Type B pancreatic cell (in vitro differentiated cells): ENCODE results near the gene CSNK1A1L. TPM values are rescaled to one million over a fixed set of nuclear protein-coding genes. Genes with fewer than 3 reads are reported as not detected.

Source experiments
- DNase-seq: peaks from one replicate; pipeline ENCODE4 v3.0.0; 2021; ENCODE audit warnings: mixed read lengths; ENCODE audit not compliant: unreplicated experiment; ENCODE audit errors: extremely low spot score
- H3K27ac Mint-ChIP-seq: 2 replicates; pipeline ENCODE4 v1.8.0; 2021; ENCODE audit warnings: mild to moderate bottlenecking, mixed read lengths
- H3K27me3 Mint-ChIP-seq: 2 replicates; pipeline ENCODE4 v1.8.0; 2021; ENCODE audit warnings: mixed read lengths
- H3K36me3 Mint-ChIP-seq: 2 replicates; pipeline ENCODE4 v1.8.0; 2021; ENCODE audit warnings: mixed read lengths
- H3K4me1 Mint-ChIP-seq: one replicate; pipeline ENCODE4 v1.8.0; 2021; ENCODE audit warnings: mixed read lengths; ENCODE audit not compliant: unreplicated experiment
- H3K4me3 Mint-ChIP-seq: 2 replicates; pipeline ENCODE4 v1.8.0; 2021; ENCODE audit warnings: mild to moderate bottlenecking, mixed read lengths
- H3K9me3 Mint-ChIP-seq: 2 replicates; pipeline ENCODE4 v1.8.0; 2021; ENCODE audit warnings: mixed read lengths
- CTCF ChIP-seq: fragments of 200-600 bp; sonication (generic); conservative IDR thresholded peaks from 2 replicates; pipeline ENCODE4 v1.5.0; 2021; ENCODE audit warnings: antibody characterized with exemption, mild to moderate bottlenecking
- total RNA-seq: library from RNA; stranded (reverse); gene quantifications from 2 replicates; pipeline ENCODE4 v1.2.1, GENCODE V29; 2021; ENCODE audit warnings: low replicate concordance

The CSNK1A1L gene
- total RNA-seq, 1 donor from 2014 or later = not detected

- Mint-ChIP-seq H3K27me3 (no peaks in the 10 kb centered on the region), H3K27ac (no peak overlapping the region), H3K36me3 (no peaks in the 10 kb centered on the region), H3K9me3 (no peaks in the 10 kb centered on the region), H3K4me1 (no peaks in the 10 kb centered on the region), H3K4me3 (no peak overlapping the region)
- no peak for DNase-seq
- no peak for TF ChIP-seq CTCF
Measured at GRCh38 chr13:37085606-37086005, 19.9 kb downstream of the CSNK1A1L start.

- Mint-ChIP-seq H3K27me3 (no peaks in the 10 kb centered on the region), H3K4me1 (no peaks in the 10 kb centered on the region), H3K4me3 (no peak overlapping the region), H3K27ac (no peak overlapping the region), H3K36me3 (no peaks in the 10 kb centered on the region), H3K9me3 (no peaks in the 10 kb centered on the region)
- TF ChIP-seq CTCF = no peak
- no peak for DNase-seq
Measured at GRCh38 chr13:37076818-37077217, 28.6 kb downstream of the CSNK1A1L start.

GRCh38 chr13:37075164-37075563 lies 30.3 kb downstream of the CSNK1A1L start:
- no peaks in the 10 kb centered on the region for H3K36me3 Mint-ChIP-seq
- H3K27me3 Mint-ChIP-seq = no peaks in the 10 kb centered on the region
- H3K9me3 Mint-ChIP-seq = no peaks in the 10 kb centered on the region
- H3K4me3 Mint-ChIP-seq = no peak overlapping the region
- H3K27ac Mint-ChIP-seq = no peak overlapping the region
- DNase-seq = no peak
- no peaks in the 10 kb centered on the region for H3K4me1 Mint-ChIP-seq
- no peak for TF ChIP-seq CTCF

- H3K27ac Mint-ChIP-seq = no peak overlapping the region
- peak; percentile 65 for TF ChIP-seq CTCF
- no peaks in the 10 kb centered on the region for H3K9me3 Mint-ChIP-seq
- H3K4me3 Mint-ChIP-seq = no peak overlapping the region
- no peaks in the 10 kb centered on the region for H3K4me1 Mint-ChIP-seq
- H3K27me3 Mint-ChIP-seq = no peaks in the 10 kb centered on the region
- H3K36me3 Mint-ChIP-seq = no peaks in the 10 kb centered on the region
- DNase-seq = no peak
Measured at GRCh38 chr13:37074703-37075102, 30.8 kb downstream of the CSNK1A1L start.

GRCh38 chr13:37072024-37072423 lies 33.4 kb downstream of the CSNK1A1L start:
- Mint-ChIP-seq H3K9me3 (no peaks in the 10 kb centered on the region), H3K27ac (no peak overlapping the region), H3K36me3 (no peaks in the 10 kb centered on the region), H3K4me3 (no peak overlapping the region), H3K27me3 (no peaks in the 10 kb centered on the region), H3K4me1 (peaks cover 4% of the 10 kb centered on the region)
- no peak for TF ChIP-seq CTCF
- DNase-seq = no peak

GRCh38 chr13:37070956-37071355 lies 34.5 kb downstream of the CSNK1A1L start:
- Mint-ChIP-seq H3K4me3 (no peak overlapping the region), H3K4me1 (peaks cover 4% of the 10 kb centered on the region), H3K27me3 (no peaks in the 10 kb centered on the region), H3K9me3 (no peaks in the 10 kb centered on the region), H3K36me3 (no peaks in the 10 kb centered on the region), H3K27ac (no peak overlapping the region)
- DNase-seq = no peak
- no peak for TF ChIP-seq CTCF
